ENCODE data around the gene PHC1.

Gene PHC1

GRCh38 chr12:8950702-8951478, 36.6 kb downstream of the PHC1 start:
- peak; percentile 17 for DNase-seq

- no peak for DNase-seq
These were observed 37.4 kb downstream of the PHC1 start for GRCh38 chr12:8951744-8952143.

GRCh38 chr12:8953773-8954402, 39.6 kb downstream of the PHC1 start:
- DNase-seq = no peak

- DNase-seq = no peak
These were observed 41.8 kb downstream of the PHC1 start for GRCh38 chr12:8956073-8956472.

- no peak for DNase-seq
These were observed 42.5 kb downstream of the PHC1 start for GRCh38 chr12:8956772-8957171.

- DNase-seq = no peak
These were observed 43.3 kb downstream of the PHC1 start for GRCh38 chr12:8957561-8957960.

- DNase-seq = peak; percentile 6 to 30
These were observed 43.8 kb downstream of the PHC1 start for GRCh38 chr12:8958066-8958465.

- DNase-seq = no peak
These were observed 45.9 kb downstream of the PHC1 start for GRCh38 chr12:8960176-8960575.

- no peak for DNase-seq
These were observed 54.5 kb downstream of the PHC1 start for GRCh38 chr12:8968761-8969160.

GRCh38 chr12:8969861-8970411, 55.6 kb downstream of the PHC1 start:
- no peak for DNase-seq

- no peak for DNase-seq
These were observed 56.1 kb downstream of the PHC1 start for GRCh38 chr12:8970432-8970831.

GRCh38 chr12:8980137-8980536, 65.8 kb downstream of the PHC1 start:
- DNase-seq = no peak

- DNase-seq = peak; percentile 39 to 59
These were observed 71.0 kb downstream of the PHC1 start for GRCh38 chr12:8985213-8985754.

GRCh38 chr12:8987163-8987562, 72.9 kb downstream of the PHC1 start:
- DNase-seq = peak in 1 of 2 donors; percentile 24

GRCh38 chr12:8987685-8988084, 73.4 kb downstream of the PHC1 start:
- DNase-seq = no peak

- peak; percentile 17 to 62 for DNase-seq
These were observed 75.1 kb downstream of the PHC1 start, which contains the start of gene KLRG1 for GRCh38 chr12:8989413-8989812. Gene KLRG1 (plus strand): TSS chr12:8989546. CDS start chr12:8989636, 90 bp downstream.
